ENCODE data around the gene NRXN3.

The NRXN3 gene

DNA sequence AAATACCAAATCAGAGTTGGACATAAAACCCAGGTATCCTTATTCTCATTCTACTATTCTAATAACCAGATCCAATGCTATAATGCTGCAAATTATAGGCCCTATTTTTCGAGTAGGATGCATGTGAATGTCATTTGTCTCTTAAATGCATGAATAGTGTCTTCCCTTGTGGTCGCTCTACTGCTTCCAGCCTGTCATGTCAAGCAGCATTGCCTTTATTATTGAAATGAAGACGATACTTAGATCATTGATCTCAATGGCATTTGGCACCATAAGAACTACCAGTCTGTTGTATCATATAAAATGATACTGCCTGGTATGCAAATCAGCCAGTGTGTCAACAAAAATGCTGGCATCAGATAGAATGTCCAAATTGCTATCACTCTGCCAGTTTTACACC lies 1392.0 kb downstream of the NRXN3 start:
- DNase-seq (ENCODE audit: low spot score) = no peak
- peak; percentile 35 for FAIRE-seq

DNA sequence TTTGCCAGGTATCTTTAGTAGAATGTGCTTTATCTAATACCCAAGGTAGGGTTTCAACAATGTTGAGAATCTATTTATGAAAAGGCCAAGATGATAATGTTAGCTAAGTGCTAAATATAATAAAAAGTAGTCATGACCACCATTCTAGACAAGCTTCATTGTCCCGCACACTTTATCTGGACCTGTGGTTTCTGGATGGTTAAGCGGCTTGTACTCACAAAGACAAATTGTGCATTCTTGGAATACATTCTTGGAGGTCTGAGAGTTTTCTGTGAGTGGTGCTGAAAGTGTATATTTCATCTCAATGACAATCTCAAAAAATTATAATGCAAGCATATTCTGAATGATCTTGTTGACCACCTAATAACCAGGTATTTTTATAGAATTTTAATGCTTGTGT lies 1394.2 kb downstream of the NRXN3 start:
- DNase-seq (ENCODE audit: low spot score) (no peak), FAIRE-seq (no peak)

GRCh38 chr14:79567306-79567705 lies 1397.1 kb downstream of the NRXN3 start:
- FAIRE-seq (no peak), DNase-seq (ENCODE audit: low spot score) (no peak)

GRCh38 chr14:79568594-79568993 lies 1398.4 kb downstream of the NRXN3 start:
- no peak for DNase-seq (ENCODE audit: low spot score)

GRCh38 chr14:79569072-79569471 lies 1398.9 kb downstream of the NRXN3 start:
- FAIRE-seq = no peak
- no peak for DNase-seq (ENCODE audit: low spot score)

More at GRCh38 chr14:79568594-79568993, 1398.4 kb downstream of the NRXN3 start:
- no peak for FAIRE-seq

- DNase-seq (ENCODE audit: low spot score) (no peak), FAIRE-seq (no peak)
Observed at GRCh38 chr14:79570648-79571047, 1400.5 kb downstream of the NRXN3 start.

DNA sequence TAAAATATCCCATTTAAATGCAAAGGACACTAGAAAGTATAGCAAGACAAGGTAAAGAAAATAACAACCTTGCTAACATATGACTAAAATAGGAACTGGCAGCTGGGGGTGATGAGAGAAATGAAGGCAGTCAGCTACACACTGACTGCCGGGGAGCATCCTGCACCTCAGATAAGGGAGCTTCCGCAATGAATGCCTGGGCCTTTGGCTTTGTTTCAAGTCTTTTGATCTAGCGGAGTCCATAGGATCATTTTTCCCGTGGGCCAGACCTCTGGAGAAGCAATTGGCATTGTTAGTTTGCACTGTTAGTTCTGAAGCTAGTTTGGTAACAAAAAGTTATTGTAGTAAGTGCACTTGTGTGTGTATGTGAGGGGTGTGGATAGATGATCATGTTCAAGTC lies 1401.2 kb downstream of the NRXN3 start:
- no peak for FAIRE-seq
- no peak for DNase-seq (ENCODE audit: low spot score)

- FAIRE-seq (no peak), DNase-seq (ENCODE audit: low spot score) (no peak)
Observed at GRCh38 chr14:79573486-79573885, 1403.3 kb downstream of the NRXN3 start.

GRCh38 chr14:79575032-79575431 lies 1404.9 kb downstream of the NRXN3 start:
- FAIRE-seq (no peak), DNase-seq (ENCODE audit: low spot score) (no peak)

DNA sequence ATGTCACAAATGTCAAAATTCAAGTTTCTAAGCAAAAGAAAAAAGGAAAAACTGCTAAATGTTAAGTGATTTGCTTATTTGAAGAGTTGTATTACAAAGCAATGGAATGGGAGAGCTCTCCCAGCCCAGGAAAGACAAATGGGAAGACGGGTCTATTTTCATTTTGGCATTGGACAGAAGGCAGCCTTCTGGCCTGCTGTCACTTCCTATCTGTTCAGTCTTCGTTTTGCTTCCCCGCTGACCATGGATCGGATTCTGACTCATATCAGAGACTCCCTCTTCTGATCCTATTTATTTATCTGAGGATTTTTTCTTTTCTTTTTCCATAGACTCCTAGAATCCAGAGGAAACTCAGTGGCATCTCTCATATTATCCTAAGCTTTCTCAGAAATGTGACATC lies 1406.3 kb downstream of the NRXN3 start:
- FAIRE-seq (no peak), DNase-seq (ENCODE audit: low spot score) (no peak)

DNA sequence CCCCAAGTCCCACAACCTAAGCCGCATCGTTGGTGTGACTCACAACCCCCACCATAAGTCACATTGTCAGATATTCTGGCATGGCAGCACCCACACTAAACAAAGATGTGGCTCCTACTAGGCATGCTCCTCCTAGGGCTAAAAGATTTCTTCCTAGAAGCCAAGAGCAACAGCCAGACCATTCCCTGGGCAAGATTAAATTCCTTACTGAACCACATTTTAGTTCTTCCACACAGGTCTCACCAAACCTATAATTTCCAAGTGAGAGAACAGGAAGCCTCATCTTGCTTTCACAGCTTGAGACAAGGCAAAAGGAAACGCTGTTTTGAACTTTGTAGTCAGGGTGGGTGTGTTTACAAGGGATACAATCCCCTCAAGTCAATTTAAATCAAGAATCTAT lies 1408.3 kb downstream of the NRXN3 start:
- no peak for DNase-seq (ENCODE audit: low spot score)
- no peak for FAIRE-seq

DNA sequence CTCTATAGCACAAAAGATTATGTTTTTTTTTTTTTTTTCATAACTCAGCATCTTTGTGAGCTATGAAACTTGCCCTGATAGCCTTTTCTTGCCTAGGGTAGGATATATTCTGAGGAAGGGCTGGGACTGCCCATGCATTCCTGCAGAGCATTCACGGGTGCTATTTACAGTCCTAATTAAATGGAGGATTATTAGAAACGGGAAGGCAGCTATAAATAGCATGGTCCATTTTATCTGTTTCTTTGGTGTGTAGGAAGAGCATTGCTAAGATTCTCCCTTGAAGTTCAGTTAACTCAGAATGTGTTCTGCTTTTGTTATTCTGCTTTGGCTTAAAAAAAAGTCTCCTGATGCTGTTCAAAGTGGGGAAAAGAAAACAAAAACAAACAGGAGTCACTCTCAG lies 1410.2 kb downstream of the NRXN3 start:
- no peak for FAIRE-seq
- no peak for DNase-seq (ENCODE audit: low spot score)

GRCh38 chr14:79580906-79581305 lies 1410.7 kb downstream of the NRXN3 start:
- DNase-seq (ENCODE audit: low spot score) (no peak), FAIRE-seq (no peak)

GRCh38 chr14:79581912-79582576 lies 1411.9 kb downstream of the NRXN3 start:
- FAIRE-seq (no peak), DNase-seq (ENCODE audit: low spot score) (no peak)

- FAIRE-seq = no peak
- DNase-seq (ENCODE audit: low spot score) = no peak
Observed at GRCh38 chr14:79583738-79584408, 1413.7 kb downstream of the NRXN3 start.

GRCh38 chr14:79584679-79585078 lies 1414.5 kb downstream of the NRXN3 start:
- DNase-seq (ENCODE audit: low spot score) = no peak
- no peak for FAIRE-seq

GRCh38 chr14:79585845-79586244 lies 1415.7 kb downstream of the NRXN3 start:
- FAIRE-seq (no peak), DNase-seq (ENCODE audit: low spot score) (no peak)

- FAIRE-seq (no peak), DNase-seq (ENCODE audit: low spot score) (no peak)
Observed at GRCh38 chr14:79586416-79586815, 1416.2 kb downstream of the NRXN3 start.

DNA sequence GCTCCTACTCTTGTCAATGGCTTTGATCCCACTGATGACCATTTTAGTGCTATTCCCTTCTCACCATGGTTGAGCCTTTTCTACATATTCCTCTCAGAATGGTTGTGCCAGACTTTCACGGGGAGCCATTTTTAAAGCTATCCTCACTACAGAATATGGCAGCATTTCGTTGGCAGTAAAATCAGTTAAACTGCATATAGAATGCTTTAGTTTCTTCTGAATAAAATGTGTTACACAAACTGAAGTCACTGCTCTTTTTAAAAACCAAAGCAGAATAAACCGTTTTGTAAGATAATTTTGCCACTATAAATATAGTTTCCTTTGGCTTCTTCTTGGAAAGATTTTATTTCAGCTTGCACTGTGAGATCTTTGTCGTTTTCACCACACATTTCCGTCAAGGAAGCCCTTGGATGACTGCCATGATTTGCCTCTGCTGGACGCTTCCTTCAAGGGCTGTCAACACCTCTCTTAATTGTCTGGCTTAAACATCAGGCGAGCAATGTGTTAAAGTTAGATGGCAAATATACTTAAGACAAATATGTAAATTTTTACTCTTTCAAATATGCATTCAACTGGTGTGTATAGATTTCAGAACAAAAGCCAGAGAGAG lies 1416.9 kb downstream of the NRXN3 start:
- no peak for DNase-seq (ENCODE audit: low spot score)
- FAIRE-seq = no peak

DNA sequence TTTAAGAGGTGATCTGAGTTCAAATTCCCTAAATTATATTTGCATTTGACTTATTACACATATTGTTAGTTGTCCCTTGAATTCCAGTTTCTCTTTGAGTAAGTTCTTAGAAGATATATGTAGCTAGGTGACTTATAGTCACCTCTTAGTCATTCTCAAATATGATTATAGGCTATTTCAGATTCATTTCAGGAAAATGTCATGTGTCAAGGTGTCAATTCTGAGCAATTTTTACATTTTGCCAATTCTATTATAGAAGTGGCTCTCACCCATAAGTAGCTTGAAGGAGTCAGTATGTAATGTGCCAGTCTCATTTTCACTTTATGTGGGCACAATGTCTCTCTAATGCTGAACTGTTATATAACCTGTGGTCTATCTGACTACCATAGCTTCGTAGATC lies 1417.7 kb downstream of the NRXN3 start:
- no peak for FAIRE-seq
- DNase-seq (ENCODE audit: low spot score) = no peak

- FAIRE-seq (no peak), DNase-seq (ENCODE audit: low spot score) (no peak)
Observed at GRCh38 chr14:79588398-79588797, 1418.2 kb downstream of the NRXN3 start.

GRCh38 chr14:79596551-79596950 lies 1426.4 kb downstream of the NRXN3 start:
- no peak for FAIRE-seq
- no peak for DNase-seq (ENCODE audit: low spot score)

GRCh38 chr14:79597566-79597965 lies 1427.4 kb downstream of the NRXN3 start:
- FAIRE-seq = no peak
- DNase-seq (ENCODE audit: low spot score) = no peak

Data from urothelium cell line (cell line).